AG04450 (cell line): ENCODE data around the gene ST6GAL1. TPM values are rescaled to one million over a fixed set of nuclear protein-coding genes. Genes with fewer than 3 reads are reported as not detected.

Source experiments
- CTCF ChIA-PET: fragments of 300-600, 350-600 bp; formaldehyde crosslinking; extraction: SDS; loops from one replicate; lab custom pipeline; 2022; ENCODE audit warnings: antibody characterized with exemption, inconsistent platforms; lab: Charles Lee
- POLR2A ChIA-PET: fragments of 350-600 bp; formaldehyde crosslinking; extraction: SDS; loops from one replicate; lab custom pipeline; 2021; ENCODE audit warnings: antibody characterized with exemption, inconsistent platforms; lab: Yijun Ruan, JAX
- DNase-seq: peaks from one replicate; pipeline ENCODE4 v3.0.0-alpha.2; 2011; ENCODE audit warnings: low read depth, low spot score
- H3K27ac ChIP-seq: one replicate; pipeline ENCODE4 v1.5.1; 2012; ENCODE audit warnings: low read depth, low read length, control low read depth
- H3K27me3 ChIP-seq: one replicate; pipeline ENCODE4 v1.6.0; 2012; ENCODE audit warnings: low read length; ENCODE audit not compliant: control insufficient read depth, insufficient read depth
- H3K4me3 ChIP-seq: 2 replicates; pipeline ENCODE4 v1.5.1; 2011; ENCODE audit warnings: mild to moderate bottlenecking, low read depth, low read length, control low read depth
- H3K9me3 ChIP-seq: 2 replicates; pipeline ENCODE4 v1.5.1; 2012; ENCODE audit warnings: low read length; ENCODE audit not compliant: control insufficient read depth, insufficient read depth
- polyA plus RNA-seq: library from polyadenylated mRNA; depleted of rRNA; stranded (reverse); fragments of >200 nt; gene quantifications from 2 replicates; pipeline ENCODE4 v1.2.3, GENCODE V29; 2011
- TF ChIP-seq, protein P1 (sequence below): IDR thresholded peaks from 2 replicates; pipeline ENCODE4 v1.5.1; 2011; ENCODE audit warnings: low read depth, low read length, control low read depth, inconsistent platforms

ST6GAL1 gene
- polyA plus RNA-seq, 1 experiment: 11.8 TPM

DNA sequence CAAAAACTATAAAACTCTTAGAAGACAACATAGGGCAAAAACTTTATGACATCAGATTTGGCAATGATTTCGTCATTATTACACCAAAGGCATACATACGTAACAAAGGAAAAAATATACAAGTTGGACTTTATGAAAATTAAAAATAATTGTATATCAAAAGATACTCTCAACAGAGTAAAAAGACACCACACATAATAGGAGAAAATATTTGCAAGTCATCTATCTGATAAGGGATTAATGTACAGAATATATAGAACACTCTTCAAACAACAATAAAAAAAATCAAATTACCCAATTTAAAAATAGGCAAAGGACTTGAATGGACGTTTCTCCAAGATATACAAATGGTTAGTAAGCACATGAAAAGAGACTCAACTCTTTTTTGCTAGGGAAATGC lies 131.4 kb downstream of the ST6GAL1 start:
- Histone ChIP-seq H3K9me3 (peaks cover 9% of the 10 kb centered on the region), H3K27me3 (no peaks in the 10 kb centered on the region), H3K4me3 (no peak overlapping the region), H3K27ac (no peak overlapping the region)
- TF ChIP-seq, protein P1, sequence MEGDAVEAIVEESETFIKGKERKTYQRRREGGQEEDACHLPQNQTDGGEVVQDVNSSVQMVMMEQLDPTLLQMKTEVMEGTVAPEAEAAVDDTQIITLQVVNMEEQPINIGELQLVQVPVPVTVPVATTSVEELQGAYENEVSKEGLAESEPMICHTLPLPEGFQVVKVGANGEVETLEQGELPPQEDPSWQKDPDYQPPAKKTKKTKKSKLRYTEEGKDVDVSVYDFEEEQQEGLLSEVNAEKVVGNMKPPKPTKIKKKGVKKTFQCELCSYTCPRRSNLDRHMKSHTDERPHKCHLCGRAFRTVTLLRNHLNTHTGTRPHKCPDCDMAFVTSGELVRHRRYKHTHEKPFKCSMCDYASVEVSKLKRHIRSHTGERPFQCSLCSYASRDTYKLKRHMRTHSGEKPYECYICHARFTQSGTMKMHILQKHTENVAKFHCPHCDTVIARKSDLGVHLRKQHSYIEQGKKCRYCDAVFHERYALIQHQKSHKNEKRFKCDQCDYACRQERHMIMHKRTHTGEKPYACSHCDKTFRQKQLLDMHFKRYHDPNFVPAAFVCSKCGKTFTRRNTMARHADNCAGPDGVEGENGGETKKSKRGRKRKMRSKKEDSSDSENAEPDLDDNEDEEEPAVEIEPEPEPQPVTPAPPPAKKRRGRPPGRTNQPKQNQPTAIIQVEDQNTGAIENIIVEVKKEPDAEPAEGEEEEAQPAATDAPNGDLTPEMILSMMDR: no peak
- CTCF ChIA-PET: no interaction called here
- DNase-seq: no peak
- POLR2A ChIA-PET: interaction anchor here (0.6 kb wide), 1 partner anchor 126 kb away, joined by 3 read pairs; no protein-coding TSS in a partner anchor

DNA sequence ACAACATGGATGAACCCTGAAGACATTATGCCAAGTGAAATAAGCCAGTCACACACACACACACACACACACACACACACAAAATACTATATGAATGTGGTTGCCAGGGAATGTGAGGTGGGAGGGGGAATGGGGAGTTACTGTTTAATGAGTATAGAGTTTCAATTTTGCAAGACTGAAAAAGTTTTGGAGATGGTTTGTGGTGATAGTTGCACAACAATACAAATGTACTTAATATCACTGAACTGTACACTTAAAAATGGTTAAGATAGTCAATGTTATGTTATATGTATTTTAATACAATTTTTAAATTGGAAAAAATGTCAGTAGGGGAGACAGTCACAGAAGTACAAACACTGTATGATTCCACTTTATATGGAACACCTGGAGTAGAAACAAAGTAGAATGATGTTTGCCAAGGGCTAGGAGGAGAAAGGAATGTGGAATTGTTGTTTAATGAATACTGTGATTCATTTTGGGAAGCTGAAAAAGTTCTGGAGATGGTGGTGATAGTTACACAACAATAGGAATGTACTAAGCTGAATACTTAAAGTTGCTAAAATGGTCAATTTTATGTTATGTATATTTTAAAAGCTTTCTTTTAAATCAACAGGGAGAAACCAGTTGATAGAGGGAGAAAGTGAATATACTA lies 132.3 kb downstream of the ST6GAL1 start:
- ChIA-PET CTCF (interaction anchor here (1.1 kb wide), 1 partner anchor 51 kb away, joined by 6 read pairs; no protein-coding TSS in a partner anchor), POLR2A (interaction anchor here (0.6 to 1.2 kb wide), 4 partner anchors 39 to 1270 kb away, joined by 3 to 4 read pairs (median 4); no protein-coding TSS in a partner anchor)
- Histone ChIP-seq H3K27ac (peak overlapping the region; percentile 4), H3K9me3 (peaks cover 6% of the 10 kb centered on the region), H3K27me3 (no peaks in the 10 kb centered on the region), H3K4me3 (no peak overlapping the region)
- TF ChIP-seq, protein P1: no peak
- peak; percentile 78 for DNase-seq

GRCh38 chr3:187063286-187064121 lies 133.2 kb downstream of the ST6GAL1 start:
- Histone ChIP-seq H3K27me3 (no peaks in the 10 kb centered on the region), H3K9me3 (no peaks in the 10 kb centered on the region), H3K27ac (peak overlapping the region; percentile 4), H3K4me3 (no peak overlapping the region)
- TF ChIP-seq, protein P1: no peak
- ChIA-PET POLR2A (interaction anchor here (1.0 to 1.2 kb wide), 2 partner anchors 38 to 236 kb away, joined by 3 to 4 read pairs; no protein-coding TSS in a partner anchor), CTCF (interaction anchor here (0.7 to 1.1 kb wide), 3 partner anchors 49 to 553 kb away, joined by 3 to 6 read pairs (median 3); no protein-coding TSS in a partner anchor)
- no peak for DNase-seq

GRCh38 chr3:187064210-187065115 lies 134.1 kb downstream of the ST6GAL1 start:
- POLR2A ChIA-PET: interaction anchor here (0.9 kb wide), 1 partner anchor 37 kb away, joined by 3 read pairs; no protein-coding TSS in a partner anchor
- no peaks in the 10 kb centered on the region for H3K27me3 ChIP-seq
- DNase-seq: no peak
- no peak overlapping the region for H3K4me3 ChIP-seq
- no peaks in the 10 kb centered on the region for H3K9me3 ChIP-seq
- TF ChIP-seq, protein P1: no peak
- CTCF ChIA-PET: interaction anchor here (0.7 to 2.1 kb wide), 4 partner anchors 38 to 552 kb away, joined by 3 to 12 read pairs (median 4); partner anchors contain the start of gene RPL39L
- no peak overlapping the region for H3K27ac ChIP-seq
